Stimulated activated CD4-positive, alpha-beta T cell treated with anti-CD3 and anti-CD28 coated beads, TNF-alpha, amount 100 ng/mL, for 1 hour (primary cell): Measurements from ENCODE around the gene GIT2.
"Not testable (repeated sequence)": the region's sequence is repeated elsewhere in the genome, so short reads cannot be mapped to it uniquely, and the experiment has no call there.

Source experiments
- DNase-seq, 3 donors: peaks; one replicate each; pipeline ENCODE4 v3.0.0-alpha.2; 2020; ENCODE audit warnings: low read depth in 3 of 3, low spot score in 1 of 3

GIT2 gene

DNA sequence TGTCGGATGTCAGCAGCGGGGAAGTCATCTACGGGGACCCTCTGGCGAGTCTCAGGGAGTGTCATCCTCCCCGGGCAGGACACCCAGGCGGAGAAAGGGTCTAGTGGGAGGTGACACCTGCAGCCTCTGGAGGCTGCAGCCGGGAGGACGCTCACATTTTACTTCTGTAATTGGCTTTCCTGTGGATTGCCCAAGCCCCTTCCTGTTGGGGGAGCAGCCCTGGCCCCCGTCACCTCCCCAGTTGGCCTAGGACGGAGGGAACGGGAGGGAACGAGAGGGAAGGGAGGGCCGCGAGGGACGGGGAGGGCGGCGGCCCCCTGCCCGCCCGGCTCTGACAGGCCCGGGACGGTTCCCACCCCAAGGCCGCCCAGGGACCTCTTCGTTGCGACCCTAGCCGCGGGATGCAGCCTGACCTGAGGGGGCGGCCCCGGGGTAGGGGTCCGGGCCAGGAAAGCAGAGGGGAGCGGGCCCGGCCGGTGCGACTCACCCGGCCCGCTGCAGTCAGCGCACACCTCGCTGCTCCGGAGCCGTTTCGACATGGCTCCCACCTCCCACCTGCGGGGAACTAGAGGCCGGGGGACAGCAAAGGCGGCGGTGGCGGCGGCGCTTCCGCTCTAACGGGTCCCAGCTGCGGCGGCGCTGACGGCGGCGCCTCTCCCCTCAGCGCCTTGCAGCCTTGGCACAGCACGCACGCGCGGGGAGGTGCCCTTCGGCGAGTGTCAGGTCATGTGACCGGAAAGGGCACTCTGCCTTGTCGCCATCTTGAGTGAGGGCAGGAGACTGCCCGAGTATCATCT lies at the start of gene GIT2:
Gene GIT2 (minus strand): TSS at position 683 of the 797 bp plus-strand sequence. CDS start 144 bp downstream, at position 539.
- DNase-seq, result peak; percentile 81 to 87 (median 82)

GRCh38 chr12:110042264-110042663 lies 46.1 kb upstream of the GIT2 start:
- no peak for DNase-seq

- DNase-seq, result no peak
These were observed 43.1 kb upstream of the GIT2 start for GRCh38 chr12:110039085-110039807.

GRCh38 chr12:110038741-110039084 lies 42.5 kb upstream of the GIT2 start:
- no peak for DNase-seq

DNA sequence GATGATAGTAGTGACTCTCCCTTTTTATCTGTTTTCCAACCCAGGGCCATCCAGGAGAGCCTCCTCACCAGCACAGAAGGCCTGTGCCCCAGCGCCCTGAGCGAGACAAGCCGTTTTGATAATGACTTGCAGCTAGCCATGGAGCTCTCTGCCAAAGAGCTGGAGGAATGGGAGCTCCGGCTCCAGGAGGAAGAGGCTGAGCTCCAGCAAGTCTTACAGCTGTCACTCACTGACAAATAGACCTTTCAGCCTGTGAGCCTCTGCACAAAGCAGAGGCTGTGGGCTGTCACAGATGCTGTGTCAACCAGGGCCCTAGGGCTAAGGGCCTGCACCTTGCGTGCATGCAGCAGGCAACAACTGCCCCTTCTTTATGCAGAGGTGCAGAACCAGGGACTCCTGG lies 41.1 kb upstream of the GIT2 start:
- no peak for DNase-seq

DNA sequence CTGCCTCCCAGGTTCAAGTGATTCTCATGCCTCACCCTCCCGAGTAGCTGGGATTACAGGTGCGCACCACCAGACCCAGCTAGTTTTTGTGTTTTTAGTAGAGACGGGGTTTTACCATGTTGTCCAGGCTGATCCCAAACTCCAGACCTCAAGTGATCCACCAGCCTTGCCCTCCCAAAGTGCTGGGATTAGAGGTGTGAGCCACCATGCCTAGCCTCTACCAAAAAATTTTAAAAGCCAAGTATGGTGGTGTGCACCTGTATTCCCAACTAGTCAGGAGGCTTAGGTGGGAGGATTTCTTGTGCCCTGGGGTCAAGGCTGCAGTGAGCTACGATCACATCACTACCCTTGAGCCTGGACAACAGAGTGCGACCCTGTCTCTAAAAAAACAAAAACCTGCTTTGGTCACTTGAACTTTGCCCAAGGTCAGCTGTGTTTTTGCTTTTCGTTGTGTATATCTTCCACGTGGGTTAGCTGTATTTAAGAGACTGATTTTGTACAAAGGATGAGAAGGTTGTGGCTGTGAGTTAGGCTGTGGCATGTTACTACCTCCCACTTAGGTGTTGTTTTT lies 39.5 kb upstream of the GIT2 start:
- no peak for DNase-seq

- DNase-seq, result no peak
These were observed 37.7 kb upstream of the GIT2 start for GRCh38 chr12:110033888-110034287.

- no peak for DNase-seq
These were observed 33.2 kb upstream of the GIT2 start for GRCh38 chr12:110029290-110029815.

- DNase-seq, result no peak
These were observed 32.2 kb upstream of the GIT2 start for GRCh38 chr12:110028323-110028722.

DNA sequence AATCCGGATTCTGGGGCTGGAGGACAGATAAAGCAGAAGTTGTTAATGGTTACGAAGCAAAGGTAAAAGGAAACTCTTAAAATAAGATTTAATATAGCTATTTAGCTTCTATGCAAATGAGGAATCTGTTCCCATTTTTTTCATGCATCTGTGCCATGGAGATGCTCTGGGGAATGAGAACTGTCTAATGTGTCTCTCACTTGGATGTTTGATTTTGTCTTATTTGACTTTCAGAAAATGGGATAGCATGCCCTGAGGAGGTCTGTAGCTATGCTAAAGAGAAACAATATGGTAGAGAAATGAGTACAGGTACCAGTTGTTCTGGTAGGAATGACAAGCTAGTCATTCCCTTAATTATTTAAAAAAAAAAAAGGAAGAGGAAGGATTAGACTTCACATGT lies 27.9 kb upstream of the GIT2 start:
- DNase-seq, result no peak

- no peak for DNase-seq
These were observed 27.2 kb upstream of the GIT2 start for GRCh38 chr12:110023059-110023980.

- DNase-seq, result no peak
These were observed 24.8 kb upstream of the GIT2 start for GRCh38 chr12:110020956-110021355.

DNA sequence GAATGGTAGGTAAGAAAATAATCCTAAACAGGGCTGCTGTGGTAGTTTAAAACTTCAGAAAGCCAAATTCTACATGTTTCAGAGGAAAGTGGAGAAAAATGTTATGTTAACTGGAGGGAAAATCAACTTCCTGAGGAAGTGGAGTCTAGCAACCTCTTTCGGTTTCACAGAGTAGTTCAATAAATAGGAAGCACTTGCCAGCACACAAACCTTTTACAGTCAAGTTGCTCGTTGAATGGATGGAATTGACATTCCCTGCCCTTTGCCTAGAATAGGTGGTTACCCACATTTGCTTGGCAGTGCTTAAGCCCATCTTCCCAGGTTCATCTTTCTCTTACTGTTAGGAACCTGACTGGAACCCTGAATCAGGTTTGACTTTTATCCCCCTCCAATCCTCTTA lies 19.0 kb upstream of the GIT2 start:
- no peak for DNase-seq

GRCh38 chr12:110012659-110013058 lies 16.5 kb upstream of the GIT2 start:
- DNase-seq, result no peak

DNA sequence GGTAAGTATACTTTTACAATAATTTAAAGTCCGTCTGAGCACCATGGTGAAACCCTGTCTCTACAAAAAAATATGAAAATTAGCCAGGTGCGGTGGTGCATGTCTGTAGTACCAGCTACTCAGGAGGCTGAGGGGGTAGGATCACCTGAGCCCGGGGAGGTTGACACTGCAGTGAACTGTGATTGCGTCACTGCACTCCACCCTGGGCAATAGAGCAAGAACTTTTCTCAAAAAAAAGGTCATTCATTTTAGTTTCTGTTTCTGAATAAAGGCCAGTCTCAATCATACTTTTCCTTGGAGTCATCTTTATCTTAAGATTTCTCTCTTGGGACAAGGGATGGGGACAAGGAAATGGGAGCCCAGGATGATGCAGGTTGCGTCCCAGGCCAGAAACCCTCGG lies 16.0 kb upstream of the GIT2 start:
- DNase-seq, result no peak

GRCh38 chr12:110010853-110011723 lies 14.9 kb upstream of the GIT2 start:
- no peak for DNase-seq

DNA sequence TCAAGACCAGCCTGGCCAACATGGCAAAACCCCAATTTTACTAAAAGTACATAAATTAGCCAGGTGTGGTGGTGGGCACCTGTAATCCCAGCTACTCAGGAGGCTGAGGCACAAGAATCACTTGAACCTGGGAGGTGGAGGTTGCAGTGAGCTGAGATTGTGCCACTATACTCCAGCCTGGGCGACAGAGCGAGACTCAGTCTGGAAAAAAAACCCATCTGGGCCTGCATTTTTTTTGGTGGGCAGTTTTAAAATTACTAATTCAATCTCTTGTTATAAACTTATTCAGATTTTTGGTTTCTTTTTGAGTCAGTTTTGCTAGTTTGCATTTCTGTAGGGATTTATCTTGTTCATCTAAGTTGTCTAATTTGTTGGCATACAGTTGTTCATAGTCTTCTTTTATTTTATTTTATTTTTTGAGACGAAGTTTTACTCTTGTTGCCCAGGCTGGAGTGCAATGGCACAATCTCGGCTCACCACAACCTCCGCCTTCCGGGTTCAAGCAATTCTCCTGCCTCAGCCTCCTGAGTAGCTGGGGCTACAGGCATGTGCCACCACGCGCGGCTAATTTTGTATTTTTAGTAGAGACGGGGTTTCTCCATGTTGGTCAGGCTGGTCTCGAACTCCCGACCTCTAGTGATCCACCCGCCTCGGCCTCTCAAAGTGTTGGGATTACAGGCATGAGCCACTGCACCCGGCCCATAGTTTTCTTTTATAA lies 12.7 kb upstream of the GIT2 start:
- DNase-seq, result not testable (repeated sequence)

DNA sequence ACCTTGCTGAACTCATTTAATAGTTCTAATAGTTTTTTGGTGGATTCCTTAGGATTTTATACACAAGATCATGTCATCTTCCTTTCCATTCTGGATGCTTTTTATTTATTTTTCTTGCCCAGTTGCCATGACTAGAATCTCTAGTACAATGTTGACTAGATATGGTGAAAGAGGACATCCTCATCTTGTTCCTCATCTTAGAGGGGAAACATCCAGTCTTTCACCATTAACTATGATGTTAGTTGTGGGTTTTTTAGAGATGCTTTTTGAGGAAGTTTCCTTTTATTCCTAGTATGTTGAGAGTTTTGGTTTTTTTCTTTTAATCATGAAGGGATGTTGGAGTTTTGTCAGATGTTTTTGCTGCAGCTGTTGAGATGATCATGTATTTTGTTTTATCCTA lies 11.7 kb upstream of the GIT2 start:
- no peak for DNase-seq

DNA sequence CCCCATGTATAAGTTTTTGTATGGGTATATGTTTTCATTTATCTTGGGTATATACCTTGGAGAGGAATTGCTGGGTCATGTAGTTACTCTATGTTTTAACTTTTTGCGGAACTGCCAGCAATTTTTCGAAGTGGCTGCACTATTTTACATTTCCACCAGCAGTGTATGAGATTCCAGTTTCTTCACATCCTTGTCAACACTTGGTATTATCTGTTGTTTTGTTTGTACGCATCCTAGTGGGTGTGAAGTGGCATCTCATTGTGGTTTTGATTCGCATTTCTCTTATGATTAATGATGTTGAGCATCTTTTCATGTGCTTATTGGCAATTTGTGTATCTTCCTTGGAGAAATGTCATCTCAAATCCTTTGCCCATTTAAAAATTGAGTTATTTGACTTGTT lies 9.9 kb upstream of the GIT2 start:
- no peak for DNase-seq
